HL-60 (cell line): ENCODE measurements around the gene TBCD.

Experiments
- DNase-seq, 2 experiments: peaks; one replicate each; pipeline ENCODE4 v3.0.0-alpha.2; 2010 to 2020; ENCODE audit warnings: low read depth in 1 of 2, low spot score in 1 of 2
- H3K27ac ChIP-seq: fragments of 250-450 bp; sonication (Bioruptor Pico); replicated peaks from 2 replicates; pipeline ENCODE4 v1.5.1; 2020; ENCODE audit warnings: mild to moderate bottlenecking, moderate library complexity
- H3K27me3 ChIP-seq: fragments of 250-450 bp; sonication (Bioruptor Pico); 2 replicates; pipeline ENCODE4 v1.5.1; 2021; ENCODE audit warnings: mild to moderate bottlenecking, moderate library complexity; ENCODE audit not compliant: insufficient read depth, poor library complexity, severe bottlenecking
- H3K4me3 ChIP-seq: replicated peaks from 2 replicates; pipeline ENCODE4 v1.5.1; 2011; ENCODE audit warnings: mild to moderate bottlenecking, control low read depth, low read length; ENCODE audit not compliant: insufficient read depth
- CTCF ChIP-seq: IDR thresholded peaks from one replicate; pipeline ENCODE4 v1.5.1; 2011; ENCODE audit warnings: low read length, control low read depth, inconsistent platforms; ENCODE audit not compliant: insufficient read depth
- GABPA ChIP-seq: IDR thresholded peaks from 2 replicates; pipeline ENCODE4 v1.6.1; 2012; ENCODE audit warnings: low read depth
- POLR2AphosphoS5 ChIP-seq: IDR thresholded peaks from 2 replicates; pipeline ENCODE4 v1.6.1; 2012; ENCODE audit warnings: low read depth
- SPI1 ChIP-seq: IDR thresholded peaks from 2 replicates; pipeline ENCODE4 v1.6.1; 2012; ENCODE audit warnings: low read depth, mild to moderate bottlenecking, borderline replicate concordance
- TF ChIP-seq, protein P1 (sequence below): IDR thresholded peaks from 2 replicates; pipeline ENCODE4 v1.6.1; 2012; ENCODE audit warnings: low read depth; ENCODE audit not compliant: insufficient replicate concordance

The TBCD gene

DNA sequence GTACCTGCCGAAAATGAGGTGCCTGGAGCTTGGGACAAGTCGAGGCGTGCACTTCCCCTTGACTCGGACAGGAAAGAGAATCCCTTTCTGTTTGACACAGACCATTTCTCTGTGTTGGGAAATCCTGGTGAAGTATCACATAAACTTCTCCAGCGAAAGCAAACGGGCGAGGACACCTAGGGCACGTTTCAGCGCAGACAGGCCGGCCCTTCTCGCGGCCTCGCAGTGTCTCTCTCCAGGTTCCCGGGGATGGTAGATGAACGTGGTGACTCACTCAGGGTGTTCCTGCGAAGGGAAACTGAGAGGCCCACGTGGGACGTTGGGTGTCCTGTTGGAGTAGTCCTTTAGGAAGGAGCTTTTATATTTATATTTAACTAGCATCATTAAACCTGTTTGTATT is 124.3 kb downstream of the TBCD start:
- DNase-seq = peak in 1 of 2 experiments; percentile 24
- no peak overlapping the region; the same call in 1 of the 2 replicates for H3K27ac ChIP-seq
- no peaks in the 10 kb centered on the region for H3K27me3 ChIP-seq
- TF ChIP-seq, protein P1, sequence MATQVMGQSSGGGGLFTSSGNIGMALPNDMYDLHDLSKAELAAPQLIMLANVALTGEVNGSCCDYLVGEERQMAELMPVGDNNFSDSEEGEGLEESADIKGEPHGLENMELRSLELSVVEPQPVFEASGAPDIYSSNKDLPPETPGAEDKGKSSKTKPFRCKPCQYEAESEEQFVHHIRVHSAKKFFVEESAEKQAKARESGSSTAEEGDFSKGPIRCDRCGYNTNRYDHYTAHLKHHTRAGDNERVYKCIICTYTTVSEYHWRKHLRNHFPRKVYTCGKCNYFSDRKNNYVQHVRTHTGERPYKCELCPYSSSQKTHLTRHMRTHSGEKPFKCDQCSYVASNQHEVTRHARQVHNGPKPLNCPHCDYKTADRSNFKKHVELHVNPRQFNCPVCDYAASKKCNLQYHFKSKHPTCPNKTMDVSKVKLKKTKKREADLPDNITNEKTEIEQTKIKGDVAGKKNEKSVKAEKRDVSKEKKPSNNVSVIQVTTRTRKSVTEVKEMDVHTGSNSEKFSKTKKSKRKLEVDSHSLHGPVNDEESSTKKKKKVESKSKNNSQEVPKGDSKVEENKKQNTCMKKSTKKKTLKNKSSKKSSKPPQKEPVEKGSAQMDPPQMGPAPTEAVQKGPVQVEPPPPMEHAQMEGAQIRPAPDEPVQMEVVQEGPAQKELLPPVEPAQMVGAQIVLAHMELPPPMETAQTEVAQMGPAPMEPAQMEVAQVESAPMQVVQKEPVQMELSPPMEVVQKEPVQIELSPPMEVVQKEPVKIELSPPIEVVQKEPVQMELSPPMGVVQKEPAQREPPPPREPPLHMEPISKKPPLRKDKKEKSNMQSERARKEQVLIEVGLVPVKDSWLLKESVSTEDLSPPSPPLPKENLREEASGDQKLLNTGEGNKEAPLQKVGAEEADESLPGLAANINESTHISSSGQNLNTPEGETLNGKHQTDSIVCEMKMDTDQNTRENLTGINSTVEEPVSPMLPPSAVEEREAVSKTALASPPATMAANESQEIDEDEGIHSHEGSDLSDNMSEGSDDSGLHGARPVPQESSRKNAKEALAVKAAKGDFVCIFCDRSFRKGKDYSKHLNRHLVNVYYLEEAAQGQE = no peak
- no peak for TF ChIP-seq GABPA
- no peak overlapping the region for H3K4me3 ChIP-seq

DNA sequence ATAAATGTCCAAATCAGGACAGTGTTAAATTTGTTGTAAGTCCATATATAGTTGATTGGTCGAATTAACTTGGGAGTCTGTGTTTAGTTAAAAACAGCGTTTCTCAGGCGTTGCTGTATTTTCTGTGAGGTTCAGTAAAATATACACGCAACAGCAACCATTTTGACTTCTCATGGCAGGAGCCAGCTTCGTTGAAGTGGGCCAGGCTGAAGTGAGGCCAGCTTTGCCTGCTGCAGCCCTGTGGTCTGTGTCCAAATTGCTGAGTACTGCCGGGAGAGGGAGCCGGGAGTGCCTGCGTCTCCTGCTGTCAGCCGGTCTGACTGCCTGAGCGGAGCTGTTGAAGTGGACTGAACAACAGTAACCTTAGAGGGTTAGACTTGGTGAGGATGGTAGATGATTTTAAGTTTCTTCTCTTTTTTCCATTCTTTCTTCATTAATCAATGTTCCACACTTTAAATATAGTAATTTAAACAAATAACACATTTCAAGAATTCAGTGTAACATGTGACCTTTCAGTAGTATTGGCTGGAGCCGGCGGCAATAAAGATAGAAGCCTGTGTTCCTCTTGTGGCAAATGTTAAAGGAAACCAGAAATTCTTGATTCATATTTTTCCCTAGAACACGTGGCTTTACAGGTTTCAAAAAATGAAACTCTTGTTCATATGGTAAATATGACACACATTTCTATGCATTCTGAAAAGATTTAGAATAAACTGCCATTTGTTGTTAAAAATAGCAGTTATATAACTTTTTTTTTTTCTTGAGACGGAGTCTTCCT is 124.9 kb downstream of the TBCD start:
- no peak overlapping the region for H3K4me3 ChIP-seq
- no peak overlapping the region for H3K27ac ChIP-seq
- peak in 1 of 2 experiments; percentile 9 for DNase-seq
- no peaks in the 10 kb centered on the region for H3K27me3 ChIP-seq
- TF ChIP-seq GABPA (no peak), CTCF (no peak), SPI1 (no peak), POLR2AphosphoS5 (no peak)
- TF ChIP-seq, protein P1 = no peak

DNA sequence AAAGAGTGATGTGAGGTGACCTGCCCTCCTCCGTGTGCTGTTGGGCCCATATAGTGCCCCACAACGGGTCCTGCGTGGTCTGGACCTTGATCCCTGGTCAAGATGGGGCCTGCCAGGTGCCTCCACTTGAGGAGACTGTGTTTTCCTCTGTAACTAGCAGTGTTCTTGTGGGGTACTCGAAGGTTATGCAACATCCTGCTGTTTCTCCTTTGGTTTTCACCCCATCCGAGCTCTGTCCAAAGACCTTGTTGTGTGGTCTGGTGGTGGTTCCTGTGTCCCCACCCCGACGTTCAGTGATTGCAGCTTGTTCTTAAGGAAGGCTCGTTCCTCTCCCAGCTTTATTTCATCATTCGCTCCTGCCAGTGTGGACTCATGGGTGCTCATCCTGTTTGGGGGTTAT is 126.7 kb downstream of the TBCD start:
- Histone ChIP-seq H3K27me3 (no peaks in the 10 kb centered on the region), H3K4me3 (no peak overlapping the region), H3K27ac (no peak overlapping the region)
- DNase-seq = peak; percentile 59 to 68
- TF ChIP-seq, protein P1 = no peak
- no peak for TF ChIP-seq SPI1
- TF ChIP-seq POLR2AphosphoS5 = no peak
- no peak for TF ChIP-seq GABPA
- TF ChIP-seq CTCF = no peak
